NCI-H2171 (cell line): Measurements from ENCODE around the gene CD44.
"Not testable (repeated sequence)": the region's sequence is repeated elsewhere in the genome, so short reads cannot be mapped to it uniquely, and the experiment has no call there.

ENCODE experiments used
- DNase-seq: peaks from one replicate; lab custom pipeline; 2025; lab: John Stamatoyannopoulos, UW

The CD44 gene

DNA sequence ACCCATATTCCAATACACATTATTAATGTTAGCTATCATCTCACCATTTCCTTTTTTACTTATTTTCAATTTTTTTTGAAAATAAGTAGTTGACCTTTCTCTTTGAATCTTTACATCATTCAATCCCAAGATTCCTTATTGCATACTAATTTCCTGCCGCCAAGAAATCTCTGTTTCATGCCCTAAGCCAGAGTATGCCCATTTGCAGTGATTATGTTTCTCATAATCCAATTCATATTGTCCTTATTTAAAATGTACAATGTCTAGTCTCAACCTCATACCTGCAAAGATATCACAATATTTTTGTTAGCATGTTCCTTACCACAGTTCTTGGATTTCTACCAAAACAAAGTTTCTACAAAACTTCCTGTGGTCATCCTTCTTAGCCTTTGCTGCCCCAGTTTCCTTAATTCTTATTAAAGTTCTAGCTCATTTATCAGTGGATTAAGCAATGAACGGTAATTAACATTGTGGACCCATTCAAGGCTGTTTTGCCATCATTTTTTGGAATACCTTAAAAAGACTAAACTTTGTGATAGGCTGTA, 75.3 kb downstream of the CD44 start:
- DNase-seq = no peak

DNA sequence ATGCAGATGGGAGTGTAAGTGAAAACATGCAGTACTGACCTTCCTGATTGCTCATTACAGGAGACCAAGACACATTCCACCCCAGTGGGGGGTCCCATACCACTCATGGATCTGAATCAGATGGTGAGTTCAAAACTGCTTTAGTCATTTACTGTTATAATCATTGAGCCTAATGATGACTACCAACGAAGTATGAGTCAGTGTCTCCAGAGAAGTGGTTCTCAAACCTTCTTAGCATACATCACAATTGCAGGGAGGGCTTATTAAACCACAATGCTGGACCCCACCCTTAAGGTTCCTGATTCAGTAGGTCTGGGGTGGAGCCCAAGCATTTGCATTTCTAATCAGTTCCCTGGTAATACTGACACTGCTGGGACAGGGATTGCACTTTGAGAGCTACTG, 75.8 kb downstream of the CD44 start:
- DNase-seq = no peak

DNA sequence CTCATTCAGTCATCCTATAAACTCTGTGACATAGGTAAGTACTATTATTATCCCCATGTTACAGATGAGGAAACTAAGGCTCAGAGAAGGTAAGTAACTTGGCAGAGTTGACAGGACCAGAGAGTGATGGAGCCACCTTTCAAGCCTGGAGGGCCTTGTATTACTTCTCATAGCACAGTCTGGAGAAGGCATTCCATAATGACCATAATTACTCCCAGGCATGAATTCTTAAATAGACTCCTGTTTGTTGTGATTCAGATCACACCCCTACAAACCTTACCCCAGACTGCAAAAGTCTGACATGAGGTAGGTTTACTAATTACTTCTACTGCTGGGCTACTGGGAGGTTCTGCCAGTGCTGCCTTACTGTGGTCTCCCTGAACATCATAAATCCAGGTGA, 77.0 kb downstream of the CD44 start:
- DNase-seq = no peak

DNA sequence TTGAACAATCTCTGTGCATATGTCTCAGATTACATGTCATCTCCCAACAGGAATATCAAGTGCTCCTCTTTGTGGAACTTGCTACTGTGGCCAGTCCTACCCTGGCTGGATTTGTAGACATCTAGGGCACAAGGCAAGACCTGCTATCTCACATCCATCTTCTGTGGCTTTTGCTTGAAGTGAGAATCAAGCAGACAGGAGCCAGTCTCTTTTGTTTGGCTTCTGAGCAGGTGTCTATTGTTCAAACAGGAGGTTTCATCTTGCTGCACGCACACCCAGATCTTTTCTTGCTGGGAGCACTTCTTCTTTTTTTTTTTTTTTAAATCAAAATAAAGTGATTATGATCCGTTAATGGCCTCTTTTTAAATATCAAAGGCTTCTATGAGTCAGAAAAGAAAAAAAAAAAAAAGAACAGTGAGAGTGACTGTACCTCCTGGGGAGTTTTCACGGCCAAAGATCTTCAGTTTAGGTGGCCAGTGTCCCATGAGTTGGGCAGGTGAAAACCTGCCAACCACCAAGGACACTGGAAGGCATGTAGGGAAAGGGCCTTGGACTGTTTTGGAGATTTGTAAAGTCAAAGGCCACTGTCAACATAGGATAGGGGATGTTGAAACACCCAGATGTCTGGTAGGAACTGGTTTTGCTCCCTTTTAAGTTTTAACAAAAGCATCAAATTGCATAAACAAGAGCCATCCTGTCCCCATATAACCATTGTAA, 78.1 kb downstream of the CD44 start:
- DNase-seq = no peak

DNA sequence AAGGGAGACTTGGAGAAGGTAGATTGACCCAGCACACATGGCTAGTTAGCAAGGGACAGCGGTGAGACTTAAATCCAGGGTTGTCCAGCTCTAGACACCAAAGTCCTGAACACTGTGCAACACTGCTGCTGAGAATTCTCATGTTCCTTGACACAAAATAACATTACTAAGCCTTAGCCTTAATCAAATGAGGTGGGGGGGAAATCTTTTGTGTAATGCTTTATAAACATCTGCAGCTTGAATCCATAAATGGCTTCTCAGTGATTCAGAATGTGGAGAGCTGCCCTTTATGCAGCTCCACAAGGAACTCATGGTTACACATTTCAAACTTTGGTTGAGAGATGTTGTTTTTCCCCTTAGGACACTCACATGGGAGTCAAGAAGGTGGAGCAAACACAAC, 80.0 kb downstream of the CD44 start:
- DNase-seq = no peak

DNA sequence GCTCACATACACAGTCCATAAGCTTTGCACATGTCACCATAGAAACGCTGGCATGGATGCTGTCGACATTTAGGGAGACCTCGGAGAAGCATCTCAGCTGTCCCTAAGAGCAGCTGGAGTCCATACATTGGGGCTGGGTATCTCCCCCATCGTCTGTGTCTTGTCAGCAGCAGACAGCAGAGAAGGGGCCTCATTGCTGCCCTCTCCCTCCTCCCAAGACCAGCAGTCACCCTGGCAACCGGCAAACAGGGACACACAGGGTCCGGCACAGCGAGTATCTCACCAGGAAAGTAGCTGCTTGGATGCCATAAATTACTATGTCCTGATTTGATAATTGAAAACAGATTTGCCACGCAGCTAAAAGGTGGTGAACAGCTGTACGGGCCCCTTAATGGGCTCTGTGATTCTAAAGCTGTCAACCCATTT, 84.4 kb downstream of the CD44 start:
- no peak for DNase-seq

DNA sequence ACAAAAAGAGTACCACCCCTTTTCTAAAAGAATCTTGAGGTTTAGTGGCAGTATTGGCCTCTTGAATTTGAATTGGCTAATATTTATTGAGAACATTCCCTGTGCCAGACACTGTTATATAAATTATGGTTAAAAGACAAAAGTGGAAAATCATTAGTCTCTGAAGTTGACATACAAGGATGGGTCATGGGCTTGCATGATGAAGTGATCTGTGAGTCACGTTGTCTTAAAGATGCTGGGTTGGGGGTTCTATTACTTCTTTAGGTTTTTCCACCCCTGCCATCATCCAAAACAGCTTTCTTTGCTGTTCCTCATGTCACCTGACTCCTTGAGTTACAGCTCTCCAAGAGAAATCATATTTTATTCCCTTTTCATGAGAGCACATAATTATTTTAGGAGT, 85.0 kb downstream of the CD44 start:
- no peak for DNase-seq

DNA sequence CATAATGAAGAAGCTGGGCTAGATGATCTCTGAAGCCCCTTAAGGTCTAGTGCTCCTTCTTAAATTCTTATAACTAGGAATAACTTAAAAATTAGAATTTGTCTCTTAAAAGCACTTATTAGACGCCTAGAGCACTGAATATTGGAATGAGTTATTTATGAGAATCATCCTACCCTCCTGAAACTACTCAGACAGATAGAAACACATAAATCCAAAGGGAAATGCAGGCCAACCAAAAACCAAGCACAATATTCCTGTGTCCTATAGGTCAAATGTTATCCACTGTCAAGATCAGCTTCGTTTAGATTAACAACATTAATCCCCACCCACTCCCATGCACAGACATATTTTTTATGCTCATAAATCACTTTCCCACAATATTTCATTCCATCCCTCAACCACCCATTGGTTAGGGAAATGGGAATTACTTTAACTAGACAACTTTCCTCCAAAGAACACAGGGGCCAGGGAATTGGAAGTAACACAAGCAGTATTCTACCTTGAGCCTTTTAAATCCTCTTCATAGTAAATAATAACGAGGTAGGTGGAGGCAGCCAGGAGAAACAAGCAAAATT, 87.1 kb downstream of the CD44 start:
- no peak for DNase-seq

DNA sequence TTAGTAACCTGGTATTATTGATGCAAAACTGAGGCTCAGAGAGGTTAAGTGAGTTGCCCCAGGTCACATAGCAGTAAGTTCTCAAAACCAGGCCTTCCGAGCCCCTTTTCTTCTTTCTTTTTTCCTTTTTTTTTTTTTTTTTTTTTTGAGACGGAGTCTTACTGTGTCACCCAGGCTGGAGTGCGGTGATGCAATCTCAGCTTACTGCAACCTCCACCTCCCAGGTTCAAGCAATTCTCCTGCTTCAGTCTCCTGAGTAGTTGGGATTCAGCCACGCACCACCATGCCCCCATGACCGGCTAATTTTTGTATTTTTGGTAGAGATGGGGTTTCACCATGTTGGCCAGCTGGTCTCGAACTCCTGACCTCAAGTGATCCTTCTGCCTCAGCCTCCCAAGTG, 87.8 kb downstream of the CD44 start:
- DNase-seq = not testable (repeated sequence)

DNA sequence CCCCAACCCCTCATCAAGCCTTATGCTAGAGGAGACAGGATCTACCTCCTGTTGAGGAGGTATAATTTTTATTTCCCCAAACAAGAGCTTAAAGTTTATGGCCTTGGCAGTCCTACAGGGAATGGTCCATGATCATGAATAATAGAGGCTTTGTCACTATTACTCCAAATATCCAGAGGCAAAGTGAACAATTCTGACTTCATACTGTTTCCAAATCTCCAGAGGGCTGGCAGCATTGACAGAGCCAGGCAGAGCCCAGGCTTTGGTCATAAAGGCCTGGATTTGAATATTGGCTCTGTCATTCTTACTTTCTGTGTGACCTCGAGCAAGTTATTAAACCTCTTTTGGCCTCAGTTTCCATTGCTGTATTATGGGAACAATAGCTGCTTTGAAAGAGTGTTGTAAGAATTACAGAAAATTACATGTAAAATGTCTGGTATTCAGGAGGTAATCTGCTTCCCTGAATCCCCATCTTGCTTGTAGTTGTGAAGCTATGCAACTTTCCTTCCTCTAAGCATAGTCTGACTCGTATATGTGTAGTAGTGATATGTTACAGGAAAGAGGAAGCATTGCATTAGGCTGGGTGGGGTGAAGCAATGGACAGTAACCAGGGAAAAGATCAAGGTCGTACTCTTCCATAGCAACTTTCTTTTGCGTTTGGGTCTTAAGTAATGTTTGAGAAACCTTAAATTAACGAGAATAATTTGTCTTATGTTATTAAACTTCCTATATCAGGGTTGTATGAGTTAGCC, 88.8 kb downstream of the CD44 start:
- no peak for DNase-seq

DNA sequence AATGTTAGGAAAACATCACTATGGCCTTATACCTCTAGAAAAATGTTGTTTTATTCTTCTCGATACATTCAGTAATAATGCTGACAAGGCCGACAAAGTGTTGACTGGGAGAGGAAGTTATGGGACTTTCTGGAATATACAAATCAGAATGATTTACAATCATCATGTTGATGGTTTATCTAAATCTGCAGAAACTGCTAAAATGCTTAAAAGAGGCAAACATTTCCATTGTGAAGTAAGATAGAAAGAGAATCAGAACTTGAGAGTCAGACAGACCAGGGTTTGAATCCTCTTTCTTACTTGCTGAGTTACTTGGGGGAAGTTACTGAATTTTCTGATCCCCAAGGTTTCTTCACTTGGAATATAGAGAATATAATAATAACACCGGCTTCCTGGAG, 89.4 kb downstream of the CD44 start:
- DNase-seq = no peak

DNA sequence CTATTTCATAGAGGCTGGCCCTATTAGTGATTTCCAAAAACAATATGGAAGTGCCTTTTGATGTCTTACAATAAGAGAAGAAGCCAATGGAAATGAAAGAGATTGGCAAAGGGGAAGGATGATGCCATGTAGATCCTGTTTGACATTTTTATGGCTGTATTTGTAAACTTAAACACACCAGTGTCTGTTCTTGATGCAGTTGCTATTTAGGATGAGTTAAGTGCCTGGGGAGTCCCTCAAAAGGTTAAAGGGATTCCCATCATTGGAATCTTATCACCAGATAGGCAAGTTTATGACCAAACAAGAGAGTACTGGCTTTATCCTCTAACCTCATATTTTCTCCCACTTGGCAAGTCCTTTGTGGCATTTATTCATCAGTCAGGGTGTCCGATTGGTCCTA, 91.4 kb downstream of the CD44 start:
- no peak for DNase-seq

DNA sequence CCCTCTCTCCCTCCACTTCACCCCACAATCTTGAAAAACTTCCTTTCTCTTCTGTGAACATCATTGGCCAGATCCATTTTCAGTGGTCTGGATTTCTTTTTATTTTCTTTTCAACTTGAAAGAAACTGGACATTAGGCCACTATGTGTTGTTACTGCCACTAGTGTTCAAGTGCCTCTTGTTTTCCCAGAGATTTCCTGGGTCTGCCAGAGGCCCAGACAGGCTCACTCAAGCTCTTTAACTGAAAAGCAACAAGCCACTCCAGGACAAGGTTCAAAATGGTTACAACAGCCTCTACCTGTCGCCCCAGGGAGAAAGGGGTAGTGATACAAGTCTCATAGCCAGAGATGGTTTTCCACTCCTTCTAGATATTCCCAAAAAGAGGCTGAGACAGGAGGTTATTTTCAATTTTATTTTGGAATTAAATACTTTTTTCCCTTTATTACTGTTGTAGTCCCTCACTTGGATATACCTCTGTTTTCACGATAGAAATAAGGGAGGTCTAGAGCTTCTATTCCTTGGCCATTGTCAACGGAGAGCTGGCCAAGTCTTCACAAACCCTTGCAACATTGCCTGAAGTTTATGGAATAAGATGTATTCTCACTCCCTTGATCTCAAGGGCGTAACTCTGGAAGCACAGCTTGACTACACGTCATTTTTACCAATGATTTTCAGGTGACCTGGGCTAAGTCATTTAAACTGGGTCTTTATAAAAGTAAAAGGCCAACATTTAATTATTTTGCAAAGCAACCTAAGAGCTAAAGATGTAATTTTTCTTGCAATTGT, 92.3 kb downstream of the CD44 start:
- DNase-seq = no peak

DNA sequence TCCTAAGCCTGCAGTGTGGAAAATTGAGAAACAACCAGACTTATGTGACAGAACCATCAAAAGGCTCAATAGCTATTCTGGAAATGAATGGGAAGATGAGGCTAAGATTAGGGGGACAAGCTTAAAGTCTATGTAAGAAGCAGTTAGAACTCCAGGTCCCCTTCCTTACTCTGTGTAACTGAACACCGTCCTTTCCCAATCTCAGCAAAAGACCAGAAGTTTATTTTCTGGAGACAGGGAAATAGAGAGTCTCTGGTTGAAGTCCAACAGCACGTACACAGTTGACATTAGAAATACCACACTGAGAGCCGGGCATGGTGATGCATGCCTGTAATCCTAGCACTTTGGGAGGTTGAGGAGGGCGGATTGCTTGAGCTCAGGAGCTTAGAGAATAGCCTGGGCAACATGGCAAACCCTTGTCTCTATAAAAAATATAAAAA, 93.9 kb downstream of the CD44 start:
- no peak for DNase-seq

DNA sequence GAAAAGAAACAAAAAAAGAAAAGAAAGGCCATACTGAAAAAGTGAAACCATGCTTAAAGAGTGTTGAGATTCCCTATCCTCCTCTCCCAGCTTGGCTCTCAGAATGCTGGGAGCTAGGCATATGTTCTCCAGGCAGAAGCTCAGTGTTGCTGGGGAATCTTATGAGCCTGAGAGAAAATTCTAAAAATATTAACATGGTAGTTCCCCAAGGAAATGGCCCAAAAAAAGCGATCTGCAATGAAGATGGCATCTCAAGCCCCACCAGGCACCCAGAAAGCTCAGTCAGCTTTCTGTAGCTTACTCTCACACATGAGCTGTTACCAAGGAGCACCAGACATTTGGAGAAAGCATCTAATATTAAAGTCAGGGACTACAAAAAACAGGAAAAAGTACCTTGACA, 94.5 kb downstream of the CD44 start:
- no peak for DNase-seq

DNA sequence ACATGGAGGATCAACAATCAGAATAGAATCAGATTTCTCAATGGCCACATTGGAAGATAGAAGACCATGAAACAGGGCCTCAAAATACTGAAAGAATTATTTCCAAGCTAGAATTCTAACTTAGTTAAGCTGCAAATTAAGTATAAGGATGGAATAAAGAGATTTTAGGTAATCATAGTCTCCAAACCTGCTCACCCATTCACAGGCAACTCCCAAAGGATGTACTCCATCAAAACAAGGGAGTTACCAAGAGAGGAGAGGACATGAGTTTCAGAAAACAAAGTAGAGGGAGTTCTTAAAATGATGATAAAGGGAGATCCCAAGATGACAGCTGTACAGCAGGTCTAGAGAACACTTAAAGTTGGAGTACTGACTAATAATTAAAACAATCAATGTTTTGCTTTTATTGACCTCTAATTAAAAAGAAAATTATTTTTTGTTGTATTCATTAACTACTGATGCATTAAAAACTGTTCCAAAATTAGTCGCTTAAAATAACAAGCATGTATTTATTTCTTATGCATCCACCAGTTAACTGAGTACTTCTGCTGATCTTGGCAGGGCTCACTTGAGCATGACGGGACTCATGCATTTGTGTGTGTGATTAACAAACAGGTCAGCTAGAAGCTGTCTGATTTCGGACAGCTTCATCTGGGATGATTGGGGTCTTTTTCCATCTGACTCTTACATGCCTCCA, 95.6 kb downstream of the CD44 start:
- no peak for DNase-seq

DNA sequence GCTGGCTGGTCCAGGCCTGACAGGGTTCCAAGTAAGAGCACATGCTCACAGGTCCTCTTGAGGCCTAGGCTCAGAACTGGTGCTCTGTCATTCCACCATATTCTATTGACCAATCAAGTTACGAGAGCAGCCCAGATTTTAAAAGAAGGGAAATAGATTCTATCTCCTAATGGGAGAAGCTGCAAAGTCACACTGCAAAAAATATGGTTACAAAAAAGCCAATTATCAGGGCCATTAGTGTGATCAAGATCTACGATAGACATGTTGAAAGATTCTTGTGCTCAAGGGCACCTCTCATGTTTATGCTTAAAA, 96.1 kb downstream of the CD44 start:
- no peak for DNase-seq

DNA sequence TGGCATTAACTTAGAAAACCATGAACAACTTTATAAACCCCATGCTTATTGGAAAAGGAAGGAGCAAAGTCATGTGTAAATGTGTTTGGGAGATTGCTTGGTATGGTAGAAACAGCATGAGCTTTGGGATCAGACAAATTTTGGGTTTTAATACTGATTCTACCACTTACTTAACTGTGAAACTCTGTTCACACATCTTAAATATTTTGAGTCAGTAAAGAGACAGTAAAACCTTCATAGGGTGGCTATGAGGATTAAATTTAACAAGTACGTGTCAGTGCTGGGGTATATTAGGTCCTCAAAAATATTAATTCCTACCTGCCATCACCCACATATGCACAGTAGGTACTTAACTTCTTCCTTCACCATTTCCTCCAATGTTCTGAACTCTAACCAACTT, 96.5 kb downstream of the CD44 start:
- DNase-seq = no peak

DNA sequence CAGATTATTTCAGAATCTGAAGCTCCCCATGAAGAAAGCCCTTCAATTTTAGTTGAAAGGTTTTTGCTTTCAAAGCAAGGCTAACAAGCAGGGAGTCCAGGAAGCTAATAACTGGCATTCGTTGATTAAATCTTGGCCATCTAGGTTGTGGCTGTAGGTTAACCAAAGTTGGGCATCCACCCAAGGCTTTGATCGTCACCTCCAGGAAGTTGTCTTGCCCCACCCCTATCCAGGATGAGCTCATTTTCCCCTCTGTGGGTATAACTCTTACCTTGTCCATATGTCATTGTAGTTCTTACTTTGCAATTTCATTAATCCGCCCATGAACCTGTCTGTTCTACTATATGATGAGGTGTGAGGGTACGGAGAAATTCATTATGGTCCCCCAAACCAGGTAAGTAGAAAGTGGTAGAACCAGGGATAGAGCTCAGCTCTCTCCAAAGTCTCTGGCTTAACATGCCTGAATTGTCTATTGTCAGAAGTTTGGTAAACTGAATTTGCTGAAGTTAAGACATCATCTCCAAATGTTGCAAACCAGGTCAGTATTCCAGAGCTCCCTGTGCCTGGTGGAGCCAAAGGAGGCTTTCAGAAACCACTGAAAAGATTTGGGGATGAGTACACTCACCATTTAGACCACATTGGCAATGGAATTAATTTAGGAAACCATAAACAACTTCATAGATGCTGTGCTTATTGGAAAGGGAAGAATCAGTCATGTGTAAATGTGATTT, 97.1 kb downstream of the CD44 start:
- DNase-seq = no peak

DNA sequence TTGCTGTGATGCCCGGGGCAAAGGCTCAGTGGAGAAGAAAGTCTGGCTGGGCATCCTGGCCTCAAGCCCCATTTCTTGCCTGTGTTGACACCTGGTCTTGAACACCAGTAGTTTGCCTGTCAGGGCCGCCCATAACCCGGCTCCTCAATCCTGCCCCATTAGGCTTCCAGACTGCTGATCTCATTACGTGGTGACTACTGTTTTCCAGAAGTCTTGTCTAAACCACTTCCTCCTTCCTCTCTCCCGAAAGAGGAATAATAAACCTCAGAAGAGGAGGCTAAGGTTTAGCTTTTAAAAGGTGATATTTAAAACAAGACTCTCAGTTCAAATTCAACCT, 97.7 kb downstream of the CD44 start:
- DNase-seq = no peak

DNA sequence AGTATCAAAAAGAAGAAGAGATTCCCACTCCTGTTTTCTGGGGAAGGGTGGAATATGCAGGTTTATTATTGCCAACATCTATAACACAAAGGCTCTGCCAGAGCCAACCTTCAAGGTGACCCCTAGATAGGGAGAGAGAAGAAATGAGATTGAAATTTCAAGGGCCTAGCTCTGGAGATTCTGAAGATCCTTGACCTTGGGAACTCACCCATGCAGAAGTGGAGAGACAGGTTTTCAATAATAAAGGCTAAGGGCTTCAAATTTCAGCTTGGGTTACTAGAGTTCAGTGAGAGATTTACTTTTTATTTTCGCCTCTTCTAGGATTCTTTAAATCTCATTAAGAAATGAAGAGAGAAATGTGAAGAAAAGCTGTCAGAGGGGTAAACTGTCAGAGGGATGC, 98.4 kb downstream of the CD44 start:
- no peak for DNase-seq
